ENCODE results near the gene FOXN3. TPM values are rescaled to one million over a fixed set of nuclear protein-coding genes. Genes with fewer than 3 reads are reported as not detected.
A peak's percentile ranks its signal among the peaks of the same experiment; 100 is the strongest.

Gene FOXN3
- total RNA-seq, 2 donors from 2014 or later, result 42.3 to 61.6 TPM

DNA sequence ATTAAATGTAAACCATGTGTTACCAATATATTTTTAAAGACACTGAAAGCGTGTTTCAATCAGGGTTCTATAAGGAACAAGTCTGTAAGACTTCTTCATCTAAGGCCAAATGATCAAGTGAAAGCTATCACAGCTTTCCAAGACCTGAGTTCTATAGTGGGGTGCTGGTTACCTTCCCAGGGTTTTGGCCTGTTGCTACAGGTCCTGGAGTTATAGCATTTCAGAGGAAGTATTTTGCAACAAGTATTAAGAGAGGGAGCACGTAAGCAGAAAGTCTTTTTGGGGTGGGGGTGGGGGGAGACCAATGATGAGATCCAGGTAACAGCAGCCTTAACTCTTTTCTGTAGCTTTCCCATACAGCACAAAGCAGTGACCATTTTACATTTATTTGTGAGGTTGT lies 43.8 kb downstream of the FOXN3 start:
- no peak overlapping the region for H3K4me3 ChIP-seq
- H3K4me1 ChIP-seq, result peaks cover 36% of the 10 kb centered on the region
- DNase-seq (no peak), ATAC-seq (no peak)
- H3K36me3 ChIP-seq (replicated peaks in 1 of 2; ENCODE audit: insufficient read depth in 1 of 2, low read depth in 2 of 2), result no peaks in the 10 kb centered on the region
- H3K27ac ChIP-seq, result no peak overlapping the region
- TF ChIP-seq POLR2A (IDR thresholded peaks at IDR 0.05), result no peak
- TF ChIP-seq, protein P1, sequence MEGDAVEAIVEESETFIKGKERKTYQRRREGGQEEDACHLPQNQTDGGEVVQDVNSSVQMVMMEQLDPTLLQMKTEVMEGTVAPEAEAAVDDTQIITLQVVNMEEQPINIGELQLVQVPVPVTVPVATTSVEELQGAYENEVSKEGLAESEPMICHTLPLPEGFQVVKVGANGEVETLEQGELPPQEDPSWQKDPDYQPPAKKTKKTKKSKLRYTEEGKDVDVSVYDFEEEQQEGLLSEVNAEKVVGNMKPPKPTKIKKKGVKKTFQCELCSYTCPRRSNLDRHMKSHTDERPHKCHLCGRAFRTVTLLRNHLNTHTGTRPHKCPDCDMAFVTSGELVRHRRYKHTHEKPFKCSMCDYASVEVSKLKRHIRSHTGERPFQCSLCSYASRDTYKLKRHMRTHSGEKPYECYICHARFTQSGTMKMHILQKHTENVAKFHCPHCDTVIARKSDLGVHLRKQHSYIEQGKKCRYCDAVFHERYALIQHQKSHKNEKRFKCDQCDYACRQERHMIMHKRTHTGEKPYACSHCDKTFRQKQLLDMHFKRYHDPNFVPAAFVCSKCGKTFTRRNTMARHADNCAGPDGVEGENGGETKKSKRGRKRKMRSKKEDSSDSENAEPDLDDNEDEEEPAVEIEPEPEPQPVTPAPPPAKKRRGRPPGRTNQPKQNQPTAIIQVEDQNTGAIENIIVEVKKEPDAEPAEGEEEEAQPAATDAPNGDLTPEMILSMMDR (IDR thresholded peaks at IDR 0.05), result no peak
- 87 to 98% methylated on average over 2 of the region's 2 CpGs for WGBS, 2 donors
- no peaks in the 10 kb centered on the region for H3K9me3 ChIP-seq
- intact Hi-C loops (cut with DNase I), result no loop called here
- H3K27me3 ChIP-seq, result no peaks in the 10 kb centered on the region

DNA sequence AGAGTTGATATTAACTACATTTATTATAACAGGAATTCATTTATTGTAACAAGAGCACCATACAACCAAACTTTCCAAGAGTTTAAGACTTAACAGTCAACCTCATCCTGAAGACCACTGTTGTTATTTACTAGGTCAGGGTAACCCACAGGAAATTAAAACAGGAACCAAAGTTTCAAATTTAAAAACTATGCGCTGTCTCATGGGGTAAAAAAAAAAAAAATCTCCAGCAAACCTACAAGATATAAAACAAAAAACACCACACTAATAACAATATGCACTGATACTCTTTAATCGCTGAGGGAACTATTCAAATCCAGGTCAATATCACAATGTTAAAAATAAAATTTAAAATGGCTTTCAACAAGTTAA lies 44.5 kb downstream of the FOXN3 start:
- Histone ChIP-seq H3K9me3 (no peaks in the 10 kb centered on the region), H3K27me3 (no peaks in the 10 kb centered on the region), H3K27ac (no peak overlapping the region), H3K36me3 (replicated peaks in 1 of 2; ENCODE audit: insufficient read depth in 1 of 2, low read depth in 2 of 2) (no peaks in the 10 kb centered on the region), H3K4me3 (no peak overlapping the region), H3K4me1 (peaks cover 42% of the 10 kb centered on the region)
- WGBS, 2 donors, result 84 to 89% methylated on average over 2 of the region's 2 CpGs
- DNase-seq (no peak), ATAC-seq (no peak)
- intact Hi-C loops (cut with DNase I), result no loop called here
- TF ChIP-seq, protein P1 (IDR thresholded peaks at IDR 0.05), result no peak
- no peak for TF ChIP-seq POLR2A (IDR thresholded peaks at IDR 0.05)

DNA sequence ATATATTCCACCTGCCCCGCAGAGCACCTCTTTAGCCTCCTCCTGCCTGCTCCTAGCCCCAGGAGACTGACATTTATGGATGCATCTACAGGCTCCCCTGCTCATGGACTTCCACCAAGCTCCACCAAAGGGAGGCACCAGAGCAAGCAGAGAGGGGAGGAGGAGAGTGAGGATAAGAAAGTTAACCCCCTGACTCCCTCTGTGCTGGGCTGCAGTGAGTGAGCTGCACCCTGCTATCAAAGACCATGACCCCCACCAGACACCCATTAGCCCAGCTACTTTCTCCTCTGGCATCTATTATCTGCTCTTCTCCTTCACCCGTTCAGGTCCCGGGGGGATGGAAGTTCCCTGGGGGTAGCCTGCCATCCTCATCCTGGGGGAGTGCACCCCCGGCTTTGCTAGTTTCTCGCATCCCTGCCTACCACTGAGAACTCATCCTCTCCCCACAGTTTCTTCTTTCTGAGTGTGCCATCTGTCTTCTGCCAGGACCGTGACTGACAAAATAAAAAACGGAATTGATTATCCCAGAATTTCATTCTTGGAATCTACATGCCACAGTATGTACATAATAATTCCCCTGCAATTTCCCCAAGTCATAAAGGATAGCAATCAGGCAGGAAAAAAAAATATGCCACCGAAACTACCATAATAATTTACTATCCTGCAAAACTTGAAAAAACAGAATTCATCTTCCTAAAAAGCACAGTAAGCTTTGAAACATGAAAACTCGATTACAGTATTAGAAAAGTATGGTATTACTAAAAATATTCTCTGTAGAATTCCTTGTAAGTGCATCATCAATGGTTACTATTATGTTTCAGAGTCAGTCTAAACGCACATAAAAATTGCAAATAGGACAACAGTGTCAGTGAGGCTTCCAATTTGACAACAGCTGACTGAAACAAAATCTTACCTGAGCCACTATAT lies 45.2 kb downstream of the FOXN3 start:
- Histone ChIP-seq H3K4me1 (peaks cover 49% of the 10 kb centered on the region), H3K9me3 (no peaks in the 10 kb centered on the region), H3K36me3 (replicated peaks in 1 of 2; ENCODE audit: insufficient read depth in 1 of 2, low read depth in 2 of 2) (no peaks in the 10 kb centered on the region), H3K4me3 (no peak overlapping the region), H3K27me3 (no peaks in the 10 kb centered on the region), H3K27ac (no peak overlapping the region)
- DNase-seq (no peak), ATAC-seq (no peak)
- 79 to 85% methylated on average over 10 of the region's 10 CpGs for WGBS, 2 donors
- intact Hi-C loops (cut with DNase I), result no loop called here
- no peak for TF ChIP-seq POLR2A (IDR thresholded peaks at IDR 0.05)
- TF ChIP-seq, protein P1 (IDR thresholded peaks at IDR 0.05), result no peak

GRCh38 chr14:89370781-89371180 lies 46.3 kb downstream of the FOXN3 start:
- intact Hi-C loops (cut with DNase I), result no loop called here
- ATAC-seq (no peak), DNase-seq (no peak)
- peak overlapping the region in 1 of 4 donors; percentile 11 for H3K27ac ChIP-seq
- no peaks in the 10 kb centered on the region for H3K27me3 ChIP-seq
- H3K4me3 ChIP-seq, result no peak overlapping the region
- no peak for TF ChIP-seq POLR2A (IDR thresholded peaks at IDR 0.05)
- TF ChIP-seq, protein P1 (IDR thresholded peaks at IDR 0.05), result no peak
- H3K9me3 ChIP-seq, result no peaks in the 10 kb centered on the region
- WGBS, 2 donors, result 54 to 69% methylated on average over 7 of the region's 7 CpGs
- peaks cover 60% of the 10 kb centered on the region for H3K4me1 ChIP-seq
- no peaks in the 10 kb centered on the region for H3K36me3 ChIP-seq (replicated peaks in 1 of 2; ENCODE audit: insufficient read depth in 1 of 2, low read depth in 2 of 2)

DNA sequence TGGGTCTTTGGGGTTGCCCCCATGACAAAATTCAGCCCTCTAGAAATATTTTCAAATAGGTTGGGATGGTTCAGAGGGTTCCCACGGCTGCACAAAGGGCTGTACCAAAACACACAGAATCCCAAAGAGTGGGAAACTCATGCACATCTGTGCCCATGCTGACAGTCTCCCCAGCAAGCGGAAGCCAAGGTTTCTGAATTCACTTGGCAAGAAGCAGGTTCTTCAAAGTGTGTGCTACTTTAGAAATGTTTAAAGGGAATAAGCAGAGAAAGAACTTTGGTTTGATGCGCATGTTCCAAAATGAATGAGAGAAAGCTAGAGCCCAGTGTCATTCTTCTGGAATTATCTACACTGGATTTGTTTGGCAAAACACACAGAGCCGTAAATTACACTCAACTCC lies 46.7 kb downstream of the FOXN3 start:
- Histone ChIP-seq H3K36me3 (replicated peaks in 1 of 2; ENCODE audit: insufficient read depth in 1 of 2, low read depth in 2 of 2) (no peaks in the 10 kb centered on the region), H3K27ac (no peak overlapping the region), H3K9me3 (no peaks in the 10 kb centered on the region), H3K4me1 (peaks cover 62% of the 10 kb centered on the region), H3K4me3 (no peak overlapping the region), H3K27me3 (no peaks in the 10 kb centered on the region)
- WGBS, 2 donors, result 66 to 79% methylated on average over 4 of the region's 4 CpGs
- DNase-seq, result no peak
- TF ChIP-seq, protein P1 (IDR thresholded peaks at IDR 0.05), result no peak
- no peak for TF ChIP-seq POLR2A (IDR thresholded peaks at IDR 0.05)
- ATAC-seq, result no peak
- intact Hi-C loops (cut with DNase I), result no loop called here
